ENCODE results near the gene LKAAEAR1. TPM values are rescaled to one million over a fixed set of nuclear protein-coding genes. Genes with fewer than 3 reads are reported as not detected.
A peak's percentile ranks its signal among the peaks of the same experiment; 100 is the strongest.

LKAAEAR1 gene
- total and polyA plus RNA-seq, 7 donors = 0.19 to 1.5 TPM; not detected in 5

GRCh38 chr20:64078934-64079272 is 5.3 kb downstream of the LKAAEAR1 start:
- Histone ChIP-seq H3K27ac (peak overlapping the region; percentile 70 to 81 (median 74)), H3K4me1 (peaks cover 0 to 29% (median 26%) of the 10 kb centered on the region in 4 donors), H3K4me3 (peak overlapping the region; percentile 60 to 85 (median 70)), H3K9me3 (no peaks in the 10 kb centered on the region), H3K27me3 (peaks cover 3 to 16% (median 3%) of the 10 kb centered on the region in 3 donors), H3K36me3 (peaks cover 0 to 7% (median 3%) of the 10 kb centered on the region in 4 donors)
- WGBS, 2 donors = 7 to 8% methylated on average over 4 of the region's 4 CpGs
- intact Hi-C loops (cut with DNase I) = no loop called here
- DNase-seq = no peak
- no peak for TF ChIP-seq EP300 (IDR thresholded peaks at IDR 0.05)
- TF ChIP-seq POLR2AphosphoS5 (IDR thresholded peaks at IDR 0.05) = no peak
- no peak for TF ChIP-seq POLR2A (IDR thresholded peaks at IDR 0.05)
- TF ChIP-seq, protein P1, sequence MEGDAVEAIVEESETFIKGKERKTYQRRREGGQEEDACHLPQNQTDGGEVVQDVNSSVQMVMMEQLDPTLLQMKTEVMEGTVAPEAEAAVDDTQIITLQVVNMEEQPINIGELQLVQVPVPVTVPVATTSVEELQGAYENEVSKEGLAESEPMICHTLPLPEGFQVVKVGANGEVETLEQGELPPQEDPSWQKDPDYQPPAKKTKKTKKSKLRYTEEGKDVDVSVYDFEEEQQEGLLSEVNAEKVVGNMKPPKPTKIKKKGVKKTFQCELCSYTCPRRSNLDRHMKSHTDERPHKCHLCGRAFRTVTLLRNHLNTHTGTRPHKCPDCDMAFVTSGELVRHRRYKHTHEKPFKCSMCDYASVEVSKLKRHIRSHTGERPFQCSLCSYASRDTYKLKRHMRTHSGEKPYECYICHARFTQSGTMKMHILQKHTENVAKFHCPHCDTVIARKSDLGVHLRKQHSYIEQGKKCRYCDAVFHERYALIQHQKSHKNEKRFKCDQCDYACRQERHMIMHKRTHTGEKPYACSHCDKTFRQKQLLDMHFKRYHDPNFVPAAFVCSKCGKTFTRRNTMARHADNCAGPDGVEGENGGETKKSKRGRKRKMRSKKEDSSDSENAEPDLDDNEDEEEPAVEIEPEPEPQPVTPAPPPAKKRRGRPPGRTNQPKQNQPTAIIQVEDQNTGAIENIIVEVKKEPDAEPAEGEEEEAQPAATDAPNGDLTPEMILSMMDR (IDR thresholded peaks at IDR 0.05) = no peak

GRCh38 chr20:64077876-64078551 is 6.2 kb downstream of the LKAAEAR1 start:
- Histone ChIP-seq H3K36me3 (peaks cover 0 to 11% (median 6%) of the 10 kb centered on the region in 4 donors), H3K4me3 (peak overlapping the region in 3 of 4 donors; percentile 63 to 85 (median 77)), H3K9me3 (no peaks in the 10 kb centered on the region), H3K27ac (peak overlapping the region in 2 of 4 donors; percentile 15 to 73), H3K4me1 (peaks cover 0 to 20% (median 17%) of the 10 kb centered on the region in 4 donors), H3K27me3 (peaks cover 0 to 7% (median 0%) of the 10 kb centered on the region in 3 donors)
- no peak for TF ChIP-seq EP300 (IDR thresholded peaks at IDR 0.05)
- no peak for TF ChIP-seq POLR2AphosphoS5 (IDR thresholded peaks at IDR 0.05)
- TF ChIP-seq, protein P1 (IDR thresholded peaks at IDR 0.05) = no peak
- TF ChIP-seq POLR2A (IDR thresholded peaks at IDR 0.05) = no peak
- no peak for DNase-seq
- intact Hi-C loops (cut with DNase I) = no loop called here
- WGBS, 2 donors = 36 to 39% methylated on average over 15 of the region's 15 CpGs

GRCh38 chr20:64077541-64077875 is 6.7 kb downstream of the LKAAEAR1 start:
- no peak for DNase-seq
- peak overlapping the region in 3 of 4 donors; percentile 2 to 85 (median 77) for H3K4me3 ChIP-seq
- intact Hi-C loops (cut with DNase I) = no loop called here
- WGBS, 2 donors = 45 to 59% methylated on average over 7 of the region's 7 CpGs
- H3K4me1 ChIP-seq = peaks cover 0 to 16% (median 15%) of the 10 kb centered on the region in 4 donors
- TF ChIP-seq POLR2AphosphoS5 (IDR thresholded peaks at IDR 0.05) (no peak), EP300 (IDR thresholded peaks at IDR 0.05) (no peak), POLR2A (IDR thresholded peaks at IDR 0.05) (no peak)
- TF ChIP-seq, protein P1 (IDR thresholded peaks at IDR 0.05) = no peak
- peaks cover 0 to 15% (median 6%) of the 10 kb centered on the region in 4 donors for H3K36me3 ChIP-seq
- H3K27me3 ChIP-seq = peaks cover 0 to 2% (median 0%) of the 10 kb centered on the region in 3 donors
- no peaks in the 10 kb centered on the region for H3K9me3 ChIP-seq
- no peak overlapping the region for H3K27ac ChIP-seq

GRCh38 chr20:64077094-64077493 is 7.1 kb downstream of the LKAAEAR1 start:
- DNase-seq = no peak
- no peaks in the 10 kb centered on the region for H3K27me3 ChIP-seq
- no peaks in the 10 kb centered on the region for H3K9me3 ChIP-seq
- no peak overlapping the region for H3K27ac ChIP-seq
- TF ChIP-seq EP300 (IDR thresholded peaks at IDR 0.05) = no peak
- TF ChIP-seq, protein P1 (IDR thresholded peaks at IDR 0.05) = no peak
- no peak for TF ChIP-seq POLR2AphosphoS5 (IDR thresholded peaks at IDR 0.05)
- no peak for TF ChIP-seq POLR2A (IDR thresholded peaks at IDR 0.05)
- peak overlapping the region in 3 of 4 donors; percentile 2 to 85 (median 77) for H3K4me3 ChIP-seq
- intact Hi-C loops (cut with DNase I) = no loop called here
- 49 to 75% methylated on average over 8 of the region's 8 CpGs for WGBS, 2 donors
- H3K36me3 ChIP-seq = peaks cover 0 to 19% (median 6%) of the 10 kb centered on the region in 4 donors
- H3K4me1 ChIP-seq = peaks cover 0 to 16% (median 15%) of the 10 kb centered on the region in 4 donors
